AG04450 (cell line): ENCODE measurements around the gene PRRX1. TPM values are rescaled to one million over a fixed set of nuclear protein-coding genes. Genes with fewer than 3 reads are reported as not detected.

Source experiments
- CTCF ChIA-PET: fragments of 300-600, 350-600 bp; formaldehyde crosslinking; extraction: SDS; loops from one replicate; lab custom pipeline; 2022; ENCODE audit warnings: antibody characterized with exemption, inconsistent platforms; lab: Charles Lee
- POLR2A ChIA-PET: fragments of 350-600 bp; formaldehyde crosslinking; extraction: SDS; loops from one replicate; lab custom pipeline; 2021; ENCODE audit warnings: antibody characterized with exemption, inconsistent platforms; lab: Yijun Ruan, JAX
- DNase-seq: peaks from one replicate; pipeline ENCODE4 v3.0.0-alpha.2; 2011; ENCODE audit warnings: low read depth, low spot score
- H3K27ac ChIP-seq: one replicate; pipeline ENCODE4 v1.5.1; 2012; ENCODE audit warnings: low read depth, low read length, control low read depth
- H3K27me3 ChIP-seq: one replicate; pipeline ENCODE4 v1.6.0; 2012; ENCODE audit warnings: low read length; ENCODE audit not compliant: control insufficient read depth, insufficient read depth
- H3K4me3 ChIP-seq: 2 replicates; pipeline ENCODE4 v1.5.1; 2011; ENCODE audit warnings: mild to moderate bottlenecking, low read depth, low read length, control low read depth
- H3K9me3 ChIP-seq: 2 replicates; pipeline ENCODE4 v1.5.1; 2012; ENCODE audit warnings: low read length; ENCODE audit not compliant: control insufficient read depth, insufficient read depth
- polyA plus RNA-seq: library from polyadenylated mRNA; depleted of rRNA; stranded (reverse); fragments of >200 nt; gene quantifications from 2 replicates; pipeline ENCODE4 v1.2.3, GENCODE V29; 2011
- TF ChIP-seq, protein P1 (sequence below): IDR thresholded peaks from 2 replicates; pipeline ENCODE4 v1.5.1; 2011; ENCODE audit warnings: low read depth, low read length, control low read depth, inconsistent platforms

PRRX1 gene
- polyA plus RNA-seq, 1 experiment = 107 TPM

DNA sequence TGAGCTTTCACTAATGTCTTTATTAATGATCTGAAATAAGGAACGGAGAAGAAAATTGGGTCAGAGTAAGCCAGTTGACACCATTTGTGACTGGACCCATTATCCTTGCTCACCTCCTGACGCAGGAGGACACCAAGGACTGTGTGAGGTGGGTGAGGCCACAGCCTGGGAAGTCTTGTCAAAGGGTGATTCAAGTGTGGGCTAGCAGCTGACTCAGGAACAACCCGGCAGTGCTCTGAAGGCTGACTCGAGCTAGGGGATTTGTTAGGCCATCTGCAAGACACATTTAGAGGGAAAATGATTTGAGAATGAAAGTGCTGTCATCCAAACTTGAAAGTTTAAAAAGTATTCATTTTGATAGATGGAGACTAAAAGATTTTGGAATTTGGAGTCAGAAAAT is 21.2 kb downstream of the PRRX1 start:
- H3K9me3 ChIP-seq = no peaks in the 10 kb centered on the region
- no peak for DNase-seq
- POLR2A ChIA-PET = no interaction called here
- H3K4me3 ChIP-seq = no peak overlapping the region
- TF ChIP-seq, protein P1, sequence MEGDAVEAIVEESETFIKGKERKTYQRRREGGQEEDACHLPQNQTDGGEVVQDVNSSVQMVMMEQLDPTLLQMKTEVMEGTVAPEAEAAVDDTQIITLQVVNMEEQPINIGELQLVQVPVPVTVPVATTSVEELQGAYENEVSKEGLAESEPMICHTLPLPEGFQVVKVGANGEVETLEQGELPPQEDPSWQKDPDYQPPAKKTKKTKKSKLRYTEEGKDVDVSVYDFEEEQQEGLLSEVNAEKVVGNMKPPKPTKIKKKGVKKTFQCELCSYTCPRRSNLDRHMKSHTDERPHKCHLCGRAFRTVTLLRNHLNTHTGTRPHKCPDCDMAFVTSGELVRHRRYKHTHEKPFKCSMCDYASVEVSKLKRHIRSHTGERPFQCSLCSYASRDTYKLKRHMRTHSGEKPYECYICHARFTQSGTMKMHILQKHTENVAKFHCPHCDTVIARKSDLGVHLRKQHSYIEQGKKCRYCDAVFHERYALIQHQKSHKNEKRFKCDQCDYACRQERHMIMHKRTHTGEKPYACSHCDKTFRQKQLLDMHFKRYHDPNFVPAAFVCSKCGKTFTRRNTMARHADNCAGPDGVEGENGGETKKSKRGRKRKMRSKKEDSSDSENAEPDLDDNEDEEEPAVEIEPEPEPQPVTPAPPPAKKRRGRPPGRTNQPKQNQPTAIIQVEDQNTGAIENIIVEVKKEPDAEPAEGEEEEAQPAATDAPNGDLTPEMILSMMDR = no peak
- H3K27ac ChIP-seq = peak overlapping the region; percentile 22
- no peaks in the 10 kb centered on the region for H3K27me3 ChIP-seq
- CTCF ChIA-PET = interaction anchor here (1.2 kb wide), 1 partner anchor 8 kb away, joined by 3 read pairs; no protein-coding TSS in a partner anchor

DNA sequence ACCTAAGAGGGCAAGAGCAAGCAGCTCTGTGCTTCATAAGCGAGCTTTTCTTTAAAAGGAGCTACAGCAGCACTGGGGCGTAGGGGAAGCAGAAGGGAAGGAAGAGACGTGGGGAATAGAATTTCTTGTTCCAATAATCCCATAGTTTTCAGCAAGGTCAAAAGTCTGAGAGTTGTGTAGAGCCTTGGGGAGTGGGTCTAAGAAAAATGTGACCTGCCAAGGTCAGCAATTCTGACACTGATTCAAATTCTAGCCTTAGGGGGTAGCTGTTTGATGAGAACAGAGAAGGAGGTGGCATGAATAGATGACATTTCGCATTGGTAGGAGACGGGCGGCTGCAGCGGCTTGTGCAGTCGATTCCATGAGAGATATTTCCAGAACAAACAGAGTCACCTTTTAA is 22.4 kb downstream of the PRRX1 start:
- CTCF ChIA-PET = interaction anchor here (0.6 to 1.0 kb wide), 3 partner anchors 12 to 757 kb away, joined by 3 to 4 read pairs (median 3); no protein-coding TSS in a partner anchor
- POLR2A ChIA-PET = interaction anchor here (0.6 kb wide), 1 partner anchor 50 kb away, joined by 3 read pairs; no protein-coding TSS in a partner anchor
- Histone ChIP-seq H3K27ac (no peak overlapping the region), H3K4me3 (no peak overlapping the region), H3K9me3 (no peaks in the 10 kb centered on the region), H3K27me3 (no peaks in the 10 kb centered on the region)
- no peak for DNase-seq
- TF ChIP-seq, protein P1 = no peak

DNA sequence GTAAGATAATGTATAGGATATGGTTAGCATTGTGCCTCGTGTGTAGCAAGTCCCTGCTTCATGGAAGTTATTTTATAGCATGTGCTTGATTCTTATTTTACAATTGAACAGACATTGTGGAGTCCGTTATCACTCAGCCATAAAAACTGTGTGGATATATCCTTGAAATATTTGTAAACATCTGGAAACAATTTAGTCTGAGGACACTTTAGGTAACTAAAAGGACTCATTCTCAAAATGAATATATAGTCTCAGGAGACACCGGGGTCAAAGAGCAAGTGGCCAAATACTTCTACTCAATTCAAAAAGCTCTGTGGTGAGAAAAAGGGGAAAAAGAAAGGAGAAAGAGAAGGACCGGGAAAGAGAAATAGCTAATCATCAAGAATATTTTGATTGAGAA is 23.7 kb downstream of the PRRX1 start:
- no peak for DNase-seq
- TF ChIP-seq, protein P1 = no peak
- ChIA-PET POLR2A (no interaction called here), CTCF (interaction anchor here (0.5 to 3.5 kb wide), 6 partner anchors 12 to 809 kb away, joined by 3 to 24 read pairs (median 4); no protein-coding TSS in a partner anchor)
- Histone ChIP-seq H3K27ac (no peak overlapping the region), H3K27me3 (no peaks in the 10 kb centered on the region), H3K4me3 (no peak overlapping the region), H3K9me3 (no peaks in the 10 kb centered on the region)

DNA sequence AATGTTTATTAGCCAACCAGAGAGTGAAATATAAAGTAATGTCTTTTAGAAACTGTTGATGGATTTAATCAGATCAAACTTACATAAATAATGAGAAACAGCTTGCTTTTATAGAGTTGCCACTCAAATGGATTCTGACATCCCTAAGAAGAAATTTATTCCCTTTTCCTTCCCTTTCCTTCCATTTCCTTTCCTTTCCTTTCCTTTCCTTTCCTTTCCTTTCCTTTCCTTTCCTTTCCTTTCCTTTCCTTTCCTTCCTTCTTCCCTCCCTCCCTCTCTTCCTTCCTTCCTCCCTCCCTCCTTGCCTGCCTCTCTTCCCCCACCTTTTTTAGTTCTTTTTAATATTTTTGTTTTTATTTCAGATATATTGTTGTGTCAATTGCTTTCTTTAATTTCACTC is 27.3 kb downstream of the PRRX1 start:
- POLR2A ChIA-PET = no interaction called here
- Histone ChIP-seq H3K4me3 (no peak overlapping the region), H3K27me3 (no peaks in the 10 kb centered on the region), H3K27ac (no peak overlapping the region), H3K9me3 (no peaks in the 10 kb centered on the region)
- CTCF ChIA-PET = interaction anchor here (3.4 to 3.5 kb wide), 2 partner anchors 16 to 21 kb away, joined by 10 to 24 read pairs; no protein-coding TSS in a partner anchor
- DNase-seq = no peak
- TF ChIP-seq, protein P1 = no peak

DNA sequence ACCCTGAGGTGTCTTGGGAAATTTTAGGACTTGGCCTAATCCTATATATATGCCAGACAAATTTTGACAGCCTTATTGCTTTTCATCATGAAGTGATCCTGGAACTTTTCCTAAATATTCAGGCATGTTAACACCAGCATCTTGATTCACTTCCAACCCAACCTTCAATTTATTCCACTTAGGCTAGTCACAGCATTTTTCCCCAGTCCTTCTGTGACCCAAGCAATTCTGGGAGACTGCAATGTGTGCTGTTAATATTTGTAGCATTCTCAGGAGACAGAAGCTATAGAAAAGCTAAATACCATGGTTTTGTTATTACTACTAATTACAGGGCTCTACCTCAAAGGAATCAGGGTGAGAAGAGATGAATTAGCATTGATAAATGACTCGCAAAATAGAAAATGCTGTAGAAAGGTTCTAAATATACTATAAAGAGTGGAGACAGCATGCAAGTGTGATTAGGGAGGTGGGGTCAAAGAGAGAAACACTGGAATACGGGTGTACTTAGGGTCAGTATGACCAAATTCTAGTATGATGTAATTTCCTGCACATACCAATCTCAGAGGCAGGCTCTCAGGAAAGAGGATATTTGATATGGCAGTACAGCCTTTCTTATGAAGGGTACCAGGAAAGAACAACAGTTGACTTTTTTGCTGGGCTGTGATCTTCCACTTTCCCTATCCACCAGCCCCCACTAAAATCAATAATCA is 29.1 kb downstream of the PRRX1 start:
- peak; percentile 50 for DNase-seq
- TF ChIP-seq, protein P1 = no peak
- ChIA-PET POLR2A (no interaction called here), CTCF (interaction anchor here (0.7 to 1.6 kb wide), 4 partner anchors 8 to 338 kb away, joined by 3 read pairs; no protein-coding TSS in a partner anchor)
- Histone ChIP-seq H3K4me3 (no peak overlapping the region), H3K9me3 (no peaks in the 10 kb centered on the region), H3K27me3 (no peaks in the 10 kb centered on the region), H3K27ac (peak overlapping the region; percentile 25)
